Measurements from ENCODE around the gene BOK. TPM values are rescaled to one million over a fixed set of nuclear protein-coding genes. Genes with fewer than 3 reads are reported as not detected.

The BOK gene
- total and polyA plus RNA-seq, 2 of the 13 experiments (the other 11 are each of a cell fraction or from before 2014, with no cell fraction given): 35.5 to 39.2 TPM

- TF ChIP-seq AKNA (CRISPR knock-in tag; IDR thresholded peaks at IDR 0.05; ENCODE audit: borderline replicate concordance): no peak
- TF ChIP-seq WIZ (CRISPR knock-in tag; IDR thresholded peaks at IDR 0.05): no peak
- no peak for TF ChIP-seq ZNF180 (CRISPR knock-in tag; IDR thresholded peaks at IDR 0.05; ENCODE audit: borderline replicate concordance, low read depth)
- TF ChIP-seq ZNF234 (CRISPR knock-in tag; conservative IDR thresholded peaks at IDR 0.05): no peak
- no peak for TF ChIP-seq JUN (CRISPR knock-in tag; IDR thresholded peaks at IDR 0.05)
- TF ChIP-seq ZNF34 (CRISPR knock-in tag; IDR thresholded peaks at IDR 0.05; ENCODE audit: borderline replicate concordance): 0 out of 2 replicates have a peak, but pooled peaks have one; percentile 50
- no peak for TF ChIP-seq NR1H2 (CRISPR knock-in tag; IDR thresholded peaks at IDR 0.05; ENCODE audit: borderline replicate concordance, low read depth)
- TF ChIP-seq ZNF563 (CRISPR knock-in tag; IDR thresholded peaks at IDR 0.05): no peak
- no peak for TF ChIP-seq TAF15 (IDR thresholded peaks at IDR 0.05; ENCODE audit: low read depth, low read length, poor library complexity, severe bottlenecking)
- TF ChIP-seq TCF12 (IDR thresholded peaks at IDR 0.05): no peak
- TF ChIP-seq TCF12 (CRISPR knock-in tag; IDR thresholded peaks at IDR 0.05): peak; percentile 52; the same call in 1 of the 2 replicates
- TF ChIP-seq GPBP1L1 (CRISPR knock-in tag; IDR thresholded peaks at IDR 0.05): no peak
- TF ChIP-seq ZNF569 (CRISPR knock-in tag; IDR thresholded peaks at IDR 0.05; ENCODE audit: borderline replicate concordance): no peak
- TF ChIP-seq ZNF629 (CRISPR knock-in tag; conservative IDR thresholded peaks at IDR 0.05): no peak
- TF ChIP-seq ZNF564 (CRISPR knock-in tag; IDR thresholded peaks at IDR 0.05): no peak
- no peak for TF ChIP-seq SP140L (CRISPR knock-in tag; IDR thresholded peaks at IDR 0.05; ENCODE audit: borderline replicate concordance)
- TF ChIP-seq JUNB (CRISPR knock-in tag; IDR thresholded peaks at IDR 0.05; ENCODE audit: borderline replicate concordance): no peak
- TF ChIP-seq ZNF280D (CRISPR knock-in tag; IDR thresholded peaks at IDR 0.05): no peak
- TF ChIP-seq SOX13 (IDR thresholded peaks at IDR 0.05): no peak
- no peak for TF ChIP-seq SOX13 (CRISPR knock-in tag; conservative IDR thresholded peaks at IDR 0.05 in 1 of 2, IDR thresholded peaks at IDR 0.05 in 1 of 2)
- no peak for TF ChIP-seq HDAC2 (CRISPR knock-in tag; IDR thresholded peaks at IDR 0.05)
Observed at GRCh38 chr2:241540771-241541561, 17.6 kb upstream of the BOK start (continued).
